SJCRH30 (cell line): ENCODE results near the gene NECAB2. TPM values are rescaled to one million over a fixed set of nuclear protein-coding genes. Genes with fewer than 3 reads are reported as not detected.
"Not testable (repeated sequence)": the region's sequence is repeated elsewhere in the genome, so short reads cannot be mapped to it uniquely, and the experiment has no call there.

Experiments
- DNase-seq, 2 experiments: peaks; one replicate each; pipeline ENCODE4 v3.0.0-alpha.2; 2015 to 2020
- H3K27ac ChIP-seq: fragments of 250-450 bp; sonication (Bioruptor Pico); 2 replicates; pipeline ENCODE4 v1.5.1; 2020; ENCODE audit warnings: mild to moderate bottlenecking, moderate library complexity
- H3K27me3 ChIP-seq: fragments of 250-450 bp; sonication (Bioruptor Pico); 2 replicates; pipeline ENCODE4 v1.5.1; 2020; ENCODE audit warnings: mild to moderate bottlenecking, moderate library complexity
- H3K36me3 ChIP-seq: fragments of 250-450 bp; sonication (Bioruptor Pico); 2 replicates; pipeline ENCODE4 v1.5.1; 2020; ENCODE audit warnings: mild to moderate bottlenecking, moderate library complexity
- H3K4me1 ChIP-seq: fragments of 250-450 bp; sonication (Bioruptor Pico); 2 replicates; pipeline ENCODE4 v1.5.1; 2020; ENCODE audit warnings: mild to moderate bottlenecking, moderate library complexity
- H3K4me3 ChIP-seq: fragments of 250-450 bp; sonication (Bioruptor Pico); 2 replicates; pipeline ENCODE4 v1.5.1; 2020; ENCODE audit warnings: mild to moderate bottlenecking, moderate library complexity
- H3K9me3 ChIP-seq: fragments of 250-450 bp; sonication (Bioruptor Pico); replicated peaks from 2 replicates; pipeline ENCODE4 v1.5.1; 2020; ENCODE audit warnings: mild to moderate bottlenecking, moderate library complexity
- total RNA-seq: library from RNA; depleted of rRNA; stranded (reverse); fragments of >200 nt; shearing (Covaris generic); gene quantifications from 2 replicates; pipeline ENCODE4 v1.2.3, GENCODE V29; 2014

The NECAB2 gene
- total RNA-seq, 1 experiment from 2014 or later = 0.08 TPM

- Histone ChIP-seq H3K4me1 (no peaks in the 10 kb centered on the region), H3K27me3 (no peaks in the 10 kb centered on the region), H3K4me3 (no peak overlapping the region), H3K36me3 (no peaks in the 10 kb centered on the region), H3K27ac (no peak overlapping the region), H3K9me3 (no peaks in the 10 kb centered on the region)
- no peak for DNase-seq
Measured at GRCh38 chr16:83942815-83943515, 25.1 kb upstream of the NECAB2 start.

- Histone ChIP-seq H3K27ac (no peak overlapping the region), H3K9me3 (no peaks in the 10 kb centered on the region), H3K27me3 (no peaks in the 10 kb centered on the region), H3K4me1 (no peaks in the 10 kb centered on the region), H3K4me3 (no peak overlapping the region), H3K36me3 (no peaks in the 10 kb centered on the region)
- no peak for DNase-seq
Measured at GRCh38 chr16:83943516-83944050, 24.5 kb upstream of the NECAB2 start.

DNA sequence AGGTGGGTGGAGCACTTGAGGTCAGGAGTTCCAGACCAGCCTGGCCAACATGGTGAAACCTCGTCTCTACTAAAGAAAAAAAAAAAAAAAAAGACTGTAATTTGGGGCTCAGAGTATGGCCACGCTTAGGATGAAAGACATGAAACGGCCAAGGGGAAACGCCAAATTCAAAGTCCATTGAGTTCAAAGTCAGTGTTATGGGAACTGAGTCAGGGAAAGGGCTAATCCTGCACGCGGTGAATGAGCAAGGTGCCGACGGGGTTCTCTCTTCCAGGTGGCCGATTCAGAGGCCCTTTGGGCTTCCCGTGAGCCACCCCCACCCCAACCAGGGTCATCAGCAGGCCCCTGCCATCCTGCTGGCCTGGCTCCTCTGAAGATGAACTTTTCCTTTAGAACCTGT is 22.5 kb upstream of the NECAB2 start:
- no peaks in the 10 kb centered on the region for H3K4me1 ChIP-seq
- H3K36me3 ChIP-seq = no peaks in the 10 kb centered on the region

GRCh38 chr16:83946154-83946780 is 21.8 kb upstream of the NECAB2 start:
- Histone ChIP-seq H3K4me3 (no peak overlapping the region), H3K9me3 (no peaks in the 10 kb centered on the region), H3K27me3 (no peaks in the 10 kb centered on the region), H3K4me1 (no peaks in the 10 kb centered on the region), H3K36me3 (no peaks in the 10 kb centered on the region), H3K27ac (no peak overlapping the region)
- no peak for DNase-seq

More for the DNA sequence above, 22.5 kb upstream of the NECAB2 start:
- no peak overlapping the region for H3K4me3 ChIP-seq
- H3K27ac ChIP-seq = no peak overlapping the region
- no peaks in the 10 kb centered on the region for H3K27me3 ChIP-seq
- no peak for DNase-seq
- H3K9me3 ChIP-seq = no peaks in the 10 kb centered on the region

GRCh38 chr16:83946781-83947566 is 21.1 kb upstream of the NECAB2 start:
- DNase-seq = no peak
- no peaks in the 10 kb centered on the region for H3K4me1 ChIP-seq
- H3K4me3 ChIP-seq = no peak overlapping the region
- no peaks in the 10 kb centered on the region for H3K9me3 ChIP-seq
- H3K27me3 ChIP-seq = no peaks in the 10 kb centered on the region
- H3K27ac ChIP-seq = no peak overlapping the region
- H3K36me3 ChIP-seq = no peaks in the 10 kb centered on the region

DNA sequence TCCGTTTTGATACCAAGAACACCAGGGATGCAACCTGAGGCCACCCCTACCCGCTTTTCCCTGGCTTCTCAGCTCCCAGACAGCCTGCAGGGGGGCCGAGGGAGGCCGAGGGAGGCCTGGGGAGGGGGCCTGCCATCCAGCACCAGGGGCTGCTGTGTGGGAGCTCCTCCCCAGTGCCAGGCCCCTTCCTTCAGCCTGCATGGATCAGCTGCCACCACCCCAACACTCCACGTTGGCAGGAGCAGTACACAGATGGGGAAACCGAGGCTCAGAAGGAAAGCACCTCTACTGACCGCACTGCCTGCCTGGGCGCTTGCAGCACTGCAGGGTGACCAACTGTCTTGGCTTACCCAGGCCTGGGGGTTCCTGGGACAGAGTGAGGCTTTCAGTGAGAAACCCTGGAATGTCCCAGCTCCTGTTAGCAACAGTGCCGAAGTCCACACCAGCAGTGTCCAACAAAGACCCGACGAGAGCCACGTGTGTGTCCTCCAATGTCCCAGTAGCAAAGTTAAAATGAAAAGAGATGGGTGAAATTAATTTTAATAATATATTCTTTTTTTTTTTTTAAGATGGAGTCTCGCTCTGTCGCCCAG is 20.3 kb upstream of the NECAB2 start:
- no peaks in the 10 kb centered on the region for H3K4me1 ChIP-seq
- H3K4me3 ChIP-seq = no peak overlapping the region
- no peaks in the 10 kb centered on the region for H3K27me3 ChIP-seq
- no peak for DNase-seq
- no peaks in the 10 kb centered on the region for H3K36me3 ChIP-seq
- no peaks in the 10 kb centered on the region for H3K9me3 ChIP-seq
- H3K27ac ChIP-seq = no peak overlapping the region

DNA sequence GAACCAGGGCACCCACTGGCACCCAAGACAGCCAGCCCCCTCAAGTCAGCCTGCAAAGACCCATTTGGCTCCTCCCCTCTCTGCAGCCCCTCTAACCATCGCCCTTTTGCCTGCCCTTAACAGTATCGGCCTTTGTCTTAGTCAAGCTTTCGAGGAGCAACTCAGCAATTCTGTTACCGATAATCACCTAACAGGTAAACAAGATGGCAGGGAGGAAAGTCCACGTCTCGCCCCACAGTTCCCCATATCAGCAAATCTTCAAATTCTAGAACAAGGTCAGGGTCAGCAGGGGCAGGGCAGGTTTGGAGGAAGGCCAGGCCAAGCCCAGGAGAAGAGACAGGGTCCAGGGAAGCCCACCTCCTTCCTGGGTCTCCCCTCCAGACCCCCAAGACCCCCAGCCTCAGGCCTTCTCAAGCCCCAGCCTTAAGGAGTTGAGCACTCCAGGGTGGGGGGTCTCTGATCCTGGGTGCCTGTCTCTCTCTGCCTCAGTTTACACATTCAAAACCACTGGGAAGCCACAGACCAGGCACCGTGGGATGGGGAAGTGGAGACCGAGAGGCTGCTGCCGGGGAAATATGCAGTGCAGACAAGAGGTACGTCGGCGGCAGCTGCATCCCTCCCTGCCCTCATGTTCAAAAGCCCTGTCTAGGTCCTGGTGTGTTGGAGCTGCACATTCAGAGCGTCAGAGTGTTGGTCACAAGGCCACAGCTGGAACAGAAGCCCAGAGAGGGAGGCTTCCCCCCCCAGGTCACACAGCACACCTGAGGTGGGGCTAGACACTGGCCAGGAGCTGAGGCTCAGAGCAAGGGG is 18.9 kb upstream of the NECAB2 start:
- no peak overlapping the region for H3K4me3 ChIP-seq

GRCh38 chr16:83949724-83950001 is 18.4 kb upstream of the NECAB2 start:
- H3K27me3 ChIP-seq = no peaks in the 10 kb centered on the region
- DNase-seq = no peak
- H3K9me3 ChIP-seq = no peaks in the 10 kb centered on the region
- no peak overlapping the region for H3K4me3 ChIP-seq
- peaks cover 5% of the 10 kb centered on the region; the same call in 1 of the 2 replicates for H3K4me1 ChIP-seq
- no peaks in the 10 kb centered on the region for H3K36me3 ChIP-seq
- no peak overlapping the region for H3K27ac ChIP-seq

More for the DNA sequence above, 18.9 kb upstream of the NECAB2 start:
- H3K36me3 ChIP-seq = no peaks in the 10 kb centered on the region
- H3K27ac ChIP-seq = no peak overlapping the region
- H3K9me3 ChIP-seq = no peaks in the 10 kb centered on the region
- DNase-seq = no peak
- H3K27me3 ChIP-seq = no peaks in the 10 kb centered on the region
- H3K4me1 ChIP-seq = no peaks in the 10 kb centered on the region

- not testable (repeated sequence) for H3K27ac ChIP-seq, H3K4me3 ChIP-seq, H3K36me3 ChIP-seq, DNase-seq, H3K27me3 ChIP-seq, H3K4me1 ChIP-seq, H3K9me3 ChIP-seq
Measured at GRCh38 chr16:83950862-83951399, 17.1 kb upstream of the NECAB2 start.

GRCh38 chr16:83951544-83951943 is 16.5 kb upstream of the NECAB2 start:
- Histone ChIP-seq H3K27ac (no peak overlapping the region), H3K27me3 (no peaks in the 10 kb centered on the region), H3K4me1 (peaks cover 7% of the 10 kb centered on the region; the same call in 1 of the 2 replicates), H3K4me3 (no peak overlapping the region), H3K36me3 (no peaks in the 10 kb centered on the region), H3K9me3 (no peaks in the 10 kb centered on the region)
- no peak for DNase-seq

DNA sequence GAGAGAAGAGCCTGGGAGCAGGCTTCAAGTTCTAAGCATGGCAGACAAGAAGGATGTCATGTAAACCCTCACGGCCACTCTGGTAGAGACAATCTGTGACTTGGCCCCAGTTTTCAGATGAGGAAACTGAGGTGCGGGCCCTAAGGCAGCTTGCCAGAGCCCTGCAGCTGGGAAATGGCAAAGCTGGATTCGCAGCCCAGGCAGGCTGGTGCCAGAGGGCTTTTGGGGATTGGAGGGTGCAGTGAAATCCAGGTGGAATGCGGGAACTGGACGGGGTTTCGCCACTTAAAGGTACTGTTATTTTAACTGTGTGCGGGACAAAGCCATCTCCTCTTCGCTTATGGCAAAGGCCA is 15.5 kb upstream of the NECAB2 start:
- Histone ChIP-seq H3K9me3 (no peaks in the 10 kb centered on the region), H3K4me1 (peaks cover 7% of the 10 kb centered on the region; the same call in 1 of the 2 replicates), H3K27ac (peak overlapping the region; percentile 80), H3K36me3 (no peaks in the 10 kb centered on the region), H3K4me3 (peak overlapping the region; percentile 67), H3K27me3 (no peaks in the 10 kb centered on the region)
- DNase-seq = no peak

DNA sequence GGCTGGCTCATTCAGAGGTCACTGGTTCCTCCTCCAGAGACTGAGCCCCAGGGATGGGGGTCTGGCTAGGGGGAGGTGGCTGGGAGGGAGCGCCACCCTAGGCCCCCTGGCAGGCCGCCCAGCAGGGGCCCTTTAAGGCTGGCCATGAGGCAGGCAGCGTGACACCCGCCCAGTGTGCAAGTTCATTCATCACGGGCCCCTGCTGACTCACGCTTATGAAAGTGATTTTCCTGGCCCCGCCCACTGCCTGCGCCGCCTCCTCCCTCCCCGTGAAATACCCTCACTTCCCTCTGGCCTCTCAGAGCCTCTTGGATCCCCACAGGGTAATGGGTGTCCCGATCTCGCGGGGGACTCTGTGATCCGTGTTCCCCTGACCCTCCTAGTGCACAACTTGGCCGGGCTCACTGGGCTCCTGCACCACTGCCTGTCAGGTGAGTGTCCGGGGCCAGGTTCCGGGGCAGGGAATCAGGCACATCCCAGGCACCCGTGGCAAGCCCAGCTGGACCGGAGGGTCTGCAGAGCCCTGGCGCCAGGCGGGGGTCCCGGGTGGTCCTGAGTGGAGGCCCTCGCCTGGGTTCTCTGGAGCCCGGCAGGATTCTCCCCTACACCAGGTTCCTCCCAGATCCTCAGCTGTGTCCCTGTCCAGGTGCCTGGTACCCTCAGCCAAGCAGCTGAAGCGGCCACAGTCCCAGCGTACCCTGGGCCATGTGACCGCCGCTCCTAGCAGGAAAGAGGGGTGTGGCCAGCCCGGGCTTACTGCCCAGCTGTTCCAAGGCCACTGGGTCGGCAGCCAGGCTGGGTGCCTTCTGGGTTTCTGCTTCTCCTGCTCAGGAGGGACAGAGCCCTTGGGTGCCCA is 14.9 kb upstream of the NECAB2 start, which contains the start of gene OSGIN1:
Gene OSGIN1, plus strand, starts transcription at position 301 of the 856 bp plus-strand sequence. CDS start 4,432 bp downstream, outside the sequence.
- DNase-seq = peak; percentile 88

More for the DNA sequence above, 14.9 kb upstream of the NECAB2 start, which contains the start of gene OSGIN1:
- H3K27me3 ChIP-seq = no peaks in the 10 kb centered on the region
- peak within 1 kb of the TSS; percentile 67 for H3K4me3 ChIP-seq
- peaks cover 7% of the 10 kb centered on the region; the same call in 1 of the 2 replicates for H3K4me1 ChIP-seq
- H3K9me3 ChIP-seq = no peaks in the 10 kb centered on the region
- H3K27ac ChIP-seq = peak within 1 kb of the TSS; percentile 80
- H3K36me3 ChIP-seq = no peaks in the 10 kb centered on the region
